Smooth muscle cell (in vitro differentiated cells): ENCODE measurements around the gene OPCML. TPM values are rescaled to one million over a fixed set of nuclear protein-coding genes. Genes with fewer than 3 reads are reported as not detected.

Experiments used
- DNase-seq: peaks from one replicate; lab custom pipeline; 2025; ENCODE audit not compliant: unreplicated experiment; lab: John Stamatoyannopoulos, UW
- H2AFZ ChIP-seq: fragments of 200-600 bp; sonication (generic); 2 replicates; pipeline ENCODE4 v1.6.0; 2016; ENCODE audit warnings: antibody characterized with exemption, low read depth, mild to moderate bottlenecking
- H3F3A ChIP-seq: fragments of 200-600 bp; sonication (generic); 2 replicates; pipeline ENCODE4 v1.6.0; 2017; ENCODE audit warnings: antibody characterized with exemption, low read depth
- H3K27ac ChIP-seq: fragments of 200-600 bp; sonication (generic); 2 replicates; pipeline ENCODE4 v1.5.1; 2016; ENCODE audit warnings: low read depth, mild to moderate bottlenecking
- H3K27me3 ChIP-seq: fragments of 200-600 bp; sonication (generic); 2 replicates; pipeline ENCODE4 v1.6.1; 2016; ENCODE audit warnings: low read depth, mild to moderate bottlenecking
- H3K36me3 ChIP-seq: fragments of 200-600 bp; sonication (generic); 2 replicates; pipeline ENCODE4 v1.5.1; 2016; ENCODE audit warnings: low read depth
- H3K4me1 ChIP-seq: fragments of 200-600 bp; sonication (generic); 2 replicates; pipeline ENCODE4 v1.5.1; 2016; ENCODE audit warnings: low read depth
- H3K4me2 ChIP-seq: fragments of 200-600 bp; sonication (generic); 2 replicates; pipeline ENCODE4 v1.6.0; 2016; ENCODE audit warnings: mild to moderate bottlenecking
- H3K4me3 ChIP-seq: fragments of 200-600 bp; sonication (generic); 2 replicates; pipeline ENCODE4 v1.5.1; 2016; ENCODE audit warnings: mild to moderate bottlenecking
- H3K79me2 ChIP-seq: fragments of 200-600 bp; sonication (generic); 2 replicates; pipeline ENCODE4 v1.6.0; 2016; ENCODE audit warnings: low read depth, mild to moderate bottlenecking
- H3K9ac ChIP-seq: fragments of 200-600 bp; sonication (generic); 2 replicates; pipeline ENCODE4 v1.6.0; 2016; ENCODE audit warnings: low read depth
- H3K9me3 ChIP-seq: fragments of 200-600 bp; sonication (generic); replicated peaks from 2 replicates; pipeline ENCODE4 v1.5.1; 2016; ENCODE audit warnings: low read depth
- H4K20me1 ChIP-seq: fragments of 200-600 bp; sonication (generic); 2 replicates; pipeline ENCODE4 v1.6.0; 2016; ENCODE audit warnings: low read depth
- WGBS: methylation state at CpG from one replicate; pipeline ENCODE4 v1.1.7; 2016; ENCODE audit warnings: low lambda C conversion rate; 5-methylcytosine and 5-hydroxymethylcytosine counted together
- polyA plus RNA-seq: library from polyadenylated mRNA; unstranded; fragments of >200 nt; fragmentation: Nextera tagmentation; extraction: Ambion mirVana; gene quantifications from 2 replicates; pipeline ENCODE4 v1.2.1, GENCODE V29; 2016
- total RNA-seq: library from RNA; depleted of rRNA; stranded (reverse); fragments of >200 nt; gene quantifications from 2 replicates; pipeline ENCODE4 v1.2.3, GENCODE V29; 2014
- TF ChIP-seq, protein P1 (sequence below): fragments of 200-600 bp; sonication (generic); IDR thresholded peaks from 2 replicates; pipeline ENCODE4 v1.5.1; 2017; ENCODE audit warnings: borderline replicate concordance, mild to moderate bottlenecking, antibody characterized with exemption; ENCODE audit not compliant: insufficient read depth, poor library complexity, severe bottlenecking

Gene OPCML
- total and polyA plus RNA-seq, 2 experiments from 2014 or later = 0.42 to 0.58 TPM

GRCh38 chr11:133388975-133389568 is 143.2 kb downstream of the OPCML start:
- Histone ChIP-seq H2AFZ (no peak overlapping the region), H3K27me3 (peaks cover 4% of the 10 kb centered on the region), H3K9me3 (no peaks in the 10 kb centered on the region), H3K4me3 (no peak overlapping the region), H3K27ac (no peak overlapping the region), H4K20me1 (no peaks in the 10 kb centered on the region), H3K79me2 (no peaks in the 10 kb centered on the region), H3K4me1 (no peaks in the 10 kb centered on the region), H3F3A (no peaks in the 10 kb centered on the region), H3K9ac (no peak overlapping the region), H3K4me2 (no peak overlapping the region), H3K36me3 (no peaks in the 10 kb centered on the region)
- no peak for DNase-seq
- WGBS = 88% methylated on average over 5 of the region's 5 CpGs
- TF ChIP-seq, protein P1, sequence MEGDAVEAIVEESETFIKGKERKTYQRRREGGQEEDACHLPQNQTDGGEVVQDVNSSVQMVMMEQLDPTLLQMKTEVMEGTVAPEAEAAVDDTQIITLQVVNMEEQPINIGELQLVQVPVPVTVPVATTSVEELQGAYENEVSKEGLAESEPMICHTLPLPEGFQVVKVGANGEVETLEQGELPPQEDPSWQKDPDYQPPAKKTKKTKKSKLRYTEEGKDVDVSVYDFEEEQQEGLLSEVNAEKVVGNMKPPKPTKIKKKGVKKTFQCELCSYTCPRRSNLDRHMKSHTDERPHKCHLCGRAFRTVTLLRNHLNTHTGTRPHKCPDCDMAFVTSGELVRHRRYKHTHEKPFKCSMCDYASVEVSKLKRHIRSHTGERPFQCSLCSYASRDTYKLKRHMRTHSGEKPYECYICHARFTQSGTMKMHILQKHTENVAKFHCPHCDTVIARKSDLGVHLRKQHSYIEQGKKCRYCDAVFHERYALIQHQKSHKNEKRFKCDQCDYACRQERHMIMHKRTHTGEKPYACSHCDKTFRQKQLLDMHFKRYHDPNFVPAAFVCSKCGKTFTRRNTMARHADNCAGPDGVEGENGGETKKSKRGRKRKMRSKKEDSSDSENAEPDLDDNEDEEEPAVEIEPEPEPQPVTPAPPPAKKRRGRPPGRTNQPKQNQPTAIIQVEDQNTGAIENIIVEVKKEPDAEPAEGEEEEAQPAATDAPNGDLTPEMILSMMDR = no peak

- 79% methylated on average over 2 of the region's 2 CpGs for WGBS
- Histone ChIP-seq H2AFZ (no peak overlapping the region), H3K9me3 (no peaks in the 10 kb centered on the region), H3K4me3 (no peak overlapping the region), H3K4me2 (no peak overlapping the region), H3K4me1 (no peaks in the 10 kb centered on the region), H3K36me3 (no peaks in the 10 kb centered on the region), H3K27me3 (peaks cover 1% of the 10 kb centered on the region), H3F3A (no peaks in the 10 kb centered on the region), H3K79me2 (no peaks in the 10 kb centered on the region), H3K27ac (no peak overlapping the region), H4K20me1 (no peaks in the 10 kb centered on the region), H3K9ac (no peak overlapping the region)
- TF ChIP-seq, protein P1 = no peak
- no peak for DNase-seq
Measured at GRCh38 chr11:133388260-133388659, 144.0 kb downstream of the OPCML start.

GRCh38 chr11:133386852-133387251 is 145.4 kb downstream of the OPCML start:
- 88% methylated on average over 4 of the region's 4 CpGs for WGBS
- H3K79me2 ChIP-seq = no peaks in the 10 kb centered on the region
- H3K9me3 ChIP-seq = no peaks in the 10 kb centered on the region
- H3K4me1 ChIP-seq = no peaks in the 10 kb centered on the region
- H3K36me3 ChIP-seq = no peaks in the 10 kb centered on the region
- no peaks in the 10 kb centered on the region for H3F3A ChIP-seq
- DNase-seq = no peak
- no peak overlapping the region for H3K27ac ChIP-seq
- no peak overlapping the region for H3K4me2 ChIP-seq
- no peak overlapping the region for H2AFZ ChIP-seq
- peaks cover under 1% of the 10 kb centered on the region for H3K27me3 ChIP-seq
- no peak overlapping the region for H3K9ac ChIP-seq
- H3K4me3 ChIP-seq = no peak overlapping the region
- TF ChIP-seq, protein P1 = no peak
- H4K20me1 ChIP-seq = no peaks in the 10 kb centered on the region

GRCh38 chr11:133386262-133386661 is 146.0 kb downstream of the OPCML start:
- no peaks in the 10 kb centered on the region for H3K4me1 ChIP-seq
- H3F3A ChIP-seq = no peaks in the 10 kb centered on the region
- no peaks in the 10 kb centered on the region for H3K36me3 ChIP-seq
- no peak overlapping the region for H3K4me3 ChIP-seq
- H2AFZ ChIP-seq = no peak overlapping the region
- H3K27me3 ChIP-seq = peaks cover 7% of the 10 kb centered on the region
- 44% methylated on average over 4 of the region's 4 CpGs for WGBS
- H3K9me3 ChIP-seq = no peaks in the 10 kb centered on the region
- no peak overlapping the region for H3K4me2 ChIP-seq
- no peak overlapping the region for H3K27ac ChIP-seq
- no peak for DNase-seq
- no peaks in the 10 kb centered on the region for H4K20me1 ChIP-seq
- no peak overlapping the region for H3K9ac ChIP-seq
- H3K79me2 ChIP-seq = no peaks in the 10 kb centered on the region
- TF ChIP-seq, protein P1 = no peak
